Measurements from ENCODE around the gene GDI2. TPM values are rescaled to one million over a fixed set of nuclear protein-coding genes. Genes with fewer than 3 reads are reported as not detected.
"Not testable (repeated sequence)": the region's sequence is repeated elsewhere in the genome, so short reads cannot be mapped to it uniquely, and the experiment has no call there.

The GDI2 gene
- polyA plus RNA-seq (ENCODE audit: insufficient read length in 10 of 10) = 100 to 1,000 TPM; 226 to 309 (median 262) TPM
- long read RNA-seq, donor 1, transcript GDI2-203 (11 exons, 2,412 nt) = major isoform, 44 of 52 reads
- long read RNA-seq, donor 1, partial matches to known transcripts = 8 of 52 reads
- long read RNA-seq, donor 1, other reads (novel, unspliced or antisense) = 0 of 52 reads
- long read RNA-seq, donor 2, transcript GDI2-203 (11 exons, 2,412 nt) = major isoform, 48 of 68 reads
- long read RNA-seq, donor 2, partial matches to known transcripts = 19 of 68 reads
- long read RNA-seq, donor 2, other reads (novel, unspliced or antisense) = 0 of 68 reads
- long read RNA-seq, donor 3 = 0 reads
- long read RNA-seq, donor 4, transcript GDI2-203 (11 exons, 2,412 nt) = major isoform, 35 of 44 reads
- long read RNA-seq, donor 4, partial matches to known transcripts = 8 of 44 reads
- long read RNA-seq, donor 4, other reads (novel, unspliced or antisense) = 0 of 44 reads
- long read RNA-seq, donor 5, transcript GDI2-203 (11 exons, 2,412 nt) = major isoform, 55 of 87 reads
- long read RNA-seq, donor 5, partial matches to known transcripts = 29 of 87 reads
- long read RNA-seq, donor 5, other reads (novel, unspliced or antisense) = 0 of 87 reads
- long read RNA-seq, donor 6, transcript GDI2-203 (11 exons, 2,412 nt) = major isoform, 67 of 88 reads
- long read RNA-seq, donor 6, partial matches to known transcripts = 19 of 88 reads
- long read RNA-seq, donor 6, other reads (novel, unspliced or antisense) = 0 of 88 reads
- long read RNA-seq, donor 7, transcript GDI2-203 (11 exons, 2,412 nt) = major isoform, 37 of 58 reads
- long read RNA-seq, donor 7, partial matches to known transcripts = 21 of 58 reads
- long read RNA-seq, donor 7, other reads (novel, unspliced or antisense) = 0 of 58 reads
- long read RNA-seq, donor 8, transcript GDI2-203 (11 exons, 2,412 nt) = major isoform, 38 of 54 reads
- long read RNA-seq, donor 8, partial matches to known transcripts = 16 of 54 reads
- long read RNA-seq, donor 8, other reads (novel, unspliced or antisense) = 0 of 54 reads
- long read RNA-seq, donor 9 = 0 reads

- DNase-seq = peak; percentile 98 to 99 (median 98)
These were observed at the start of gene GDI2 for GRCh38 chr10:5813341-5814109. Gene GDI2 (minus strand): TSS chr10:5813434. CDS start chr10:5813258, 176 bp downstream.

- DNase-seq = no peak
These were observed 49.2 kb upstream of the GDI2 start for GRCh38 chr10:5862360-5862961.

GRCh38 chr10:5860066-5860465 lies 46.8 kb upstream of the GDI2 start:
- DNase-seq = peak in 1 of 3 donors; percentile 20

GRCh38 chr10:5858811-5859210 lies 45.6 kb upstream of the GDI2 start:
- no peak for DNase-seq

GRCh38 chr10:5856701-5857004 lies 43.4 kb upstream of the GDI2 start:
- DNase-seq = no peak

- no peak for DNase-seq
These were observed 42.9 kb upstream of the GDI2 start for GRCh38 chr10:5855979-5856700.

GRCh38 chr10:5854131-5854475 lies 40.9 kb upstream of the GDI2 start:
- DNase-seq = peak in 2 of 3 donors; percentile 62 to 83

- DNase-seq = not testable (repeated sequence)
These were observed 33.4 kb upstream of the GDI2 start for GRCh38 chr10:5846667-5847066.

- DNase-seq = no peak
These were observed 31.3 kb upstream of the GDI2 start for GRCh38 chr10:5844345-5845055.

GRCh38 chr10:5843686-5844344 lies 30.6 kb upstream of the GDI2 start:
- DNase-seq = no peak

GRCh38 chr10:5841965-5842364 lies 28.7 kb upstream of the GDI2 start:
- DNase-seq = no peak

GRCh38 chr10:5840314-5841307 lies 27.4 kb upstream of the GDI2 start:
- DNase-seq = peak in 2 of 3 donors; percentile 34 to 73

GRCh38 chr10:5836181-5836580 lies 22.9 kb upstream of the GDI2 start:
- DNase-seq = not testable (repeated sequence)

- no peak for DNase-seq
These were observed 22.3 kb upstream of the GDI2 start for GRCh38 chr10:5835446-5836095.

GRCh38 chr10:5833814-5834213 lies 20.6 kb upstream of the GDI2 start:
- DNase-seq = no peak

GRCh38 chr10:5832946-5833345 lies 19.7 kb upstream of the GDI2 start:
- DNase-seq = no peak

GRCh38 chr10:5831446-5831782 lies 18.2 kb upstream of the GDI2 start:
- no peak for DNase-seq
